C4-2B (cell line): Measurements from ENCODE around the gene KLHL17.
A peak's percentile ranks its signal among the peaks of the same experiment; 100 is the strongest.

Experiments
- H3K27ac ChIP-seq: fragments of 450-650 bp; 2 replicates; pipeline ENCODE4 v1.5.1; 2017
- ZFX ChIP-seq: fragments of 450-650 bp; IDR thresholded peaks from 2 replicates; pipeline ENCODE4 v1.6.1; 2017
- TF ChIP-seq, protein P1 (sequence below): fragments of 450-650 bp; conservative IDR thresholded peaks from 2 replicates; pipeline ENCODE4 v1.5.1; 2017; ENCODE audit warnings: mild to moderate bottlenecking

The KLHL17 gene

DNA sequence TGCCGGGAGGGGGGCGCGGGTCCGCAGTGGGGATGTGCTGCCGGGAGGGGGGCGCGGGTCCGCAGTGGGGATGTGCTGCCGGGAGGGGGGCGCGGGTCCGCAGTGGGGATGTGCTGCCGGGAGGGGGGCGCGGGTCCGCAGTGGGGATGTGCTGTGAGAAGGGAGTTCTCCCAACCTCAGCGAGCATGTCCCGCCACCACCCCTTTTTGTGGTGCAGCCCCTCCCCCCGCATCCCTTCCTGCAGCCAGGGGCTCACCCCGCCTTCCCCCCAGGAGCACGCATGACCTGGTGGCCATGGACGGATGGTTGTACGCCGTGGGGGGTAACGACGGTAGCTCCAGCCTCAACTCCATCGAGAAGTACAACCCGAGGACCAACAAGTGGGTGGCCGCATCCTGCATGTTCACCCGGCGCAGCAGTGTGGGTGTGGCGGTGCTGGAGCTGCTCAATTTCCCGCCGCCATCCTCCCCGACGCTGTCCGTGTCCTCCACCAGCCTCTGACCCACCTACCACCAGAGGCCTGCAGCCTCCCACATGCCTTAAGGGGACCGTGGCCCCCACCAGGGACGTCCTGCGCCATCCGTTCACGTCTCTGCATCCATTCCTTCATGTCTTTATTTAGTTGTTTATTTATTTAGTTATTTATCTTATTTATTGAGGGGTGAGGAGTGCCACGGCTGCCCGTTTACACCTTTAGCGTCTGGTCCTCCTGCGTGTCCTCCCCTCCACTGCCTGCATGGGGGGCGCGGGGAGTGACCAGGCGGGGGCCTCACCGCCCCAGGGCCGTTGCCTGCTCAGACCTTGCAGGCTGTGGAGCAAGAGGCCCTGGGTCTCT is 4.5 kb downstream of the KLHL17 start:
- no peak overlapping the region for H3K27ac ChIP-seq
- no peak for TF ChIP-seq ZFX
- TF ChIP-seq, protein P1, sequence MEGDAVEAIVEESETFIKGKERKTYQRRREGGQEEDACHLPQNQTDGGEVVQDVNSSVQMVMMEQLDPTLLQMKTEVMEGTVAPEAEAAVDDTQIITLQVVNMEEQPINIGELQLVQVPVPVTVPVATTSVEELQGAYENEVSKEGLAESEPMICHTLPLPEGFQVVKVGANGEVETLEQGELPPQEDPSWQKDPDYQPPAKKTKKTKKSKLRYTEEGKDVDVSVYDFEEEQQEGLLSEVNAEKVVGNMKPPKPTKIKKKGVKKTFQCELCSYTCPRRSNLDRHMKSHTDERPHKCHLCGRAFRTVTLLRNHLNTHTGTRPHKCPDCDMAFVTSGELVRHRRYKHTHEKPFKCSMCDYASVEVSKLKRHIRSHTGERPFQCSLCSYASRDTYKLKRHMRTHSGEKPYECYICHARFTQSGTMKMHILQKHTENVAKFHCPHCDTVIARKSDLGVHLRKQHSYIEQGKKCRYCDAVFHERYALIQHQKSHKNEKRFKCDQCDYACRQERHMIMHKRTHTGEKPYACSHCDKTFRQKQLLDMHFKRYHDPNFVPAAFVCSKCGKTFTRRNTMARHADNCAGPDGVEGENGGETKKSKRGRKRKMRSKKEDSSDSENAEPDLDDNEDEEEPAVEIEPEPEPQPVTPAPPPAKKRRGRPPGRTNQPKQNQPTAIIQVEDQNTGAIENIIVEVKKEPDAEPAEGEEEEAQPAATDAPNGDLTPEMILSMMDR: no peak

DNA sequence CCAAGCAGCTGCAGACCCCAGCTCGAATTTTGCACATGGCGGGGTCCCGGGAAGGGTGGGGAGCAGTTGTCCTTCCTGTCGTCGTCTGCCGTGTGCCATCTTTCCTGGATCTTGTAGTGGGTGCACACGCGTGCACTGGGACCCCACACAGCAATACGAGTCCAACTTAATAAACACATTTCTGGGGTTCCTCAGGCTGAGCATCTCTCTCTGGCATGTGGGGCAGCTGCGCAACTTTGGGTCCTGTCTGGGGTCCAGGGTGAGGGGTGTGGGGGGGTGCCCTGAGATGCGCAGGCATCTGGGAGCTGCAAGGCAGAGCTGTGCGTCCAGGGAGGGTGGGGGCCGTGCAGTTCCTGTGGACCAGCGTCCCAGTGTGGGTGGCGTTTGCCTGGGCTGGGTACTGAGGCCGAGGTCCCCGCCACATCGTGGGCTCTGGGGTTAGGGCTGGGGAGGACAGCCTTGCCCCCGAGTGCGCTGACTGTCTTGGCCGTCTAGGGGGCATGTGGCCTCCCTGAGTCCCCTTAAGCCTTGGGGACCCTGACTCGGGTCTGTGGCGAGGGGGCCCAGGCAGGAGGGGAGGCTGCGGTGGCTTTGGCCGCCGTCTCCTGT is 5.2 kb downstream of the KLHL17 start:
- peak overlapping the region; percentile 94 for H3K27ac ChIP-seq
- no peak for TF ChIP-seq ZFX
- TF ChIP-seq, protein P1: no peak

DNA sequence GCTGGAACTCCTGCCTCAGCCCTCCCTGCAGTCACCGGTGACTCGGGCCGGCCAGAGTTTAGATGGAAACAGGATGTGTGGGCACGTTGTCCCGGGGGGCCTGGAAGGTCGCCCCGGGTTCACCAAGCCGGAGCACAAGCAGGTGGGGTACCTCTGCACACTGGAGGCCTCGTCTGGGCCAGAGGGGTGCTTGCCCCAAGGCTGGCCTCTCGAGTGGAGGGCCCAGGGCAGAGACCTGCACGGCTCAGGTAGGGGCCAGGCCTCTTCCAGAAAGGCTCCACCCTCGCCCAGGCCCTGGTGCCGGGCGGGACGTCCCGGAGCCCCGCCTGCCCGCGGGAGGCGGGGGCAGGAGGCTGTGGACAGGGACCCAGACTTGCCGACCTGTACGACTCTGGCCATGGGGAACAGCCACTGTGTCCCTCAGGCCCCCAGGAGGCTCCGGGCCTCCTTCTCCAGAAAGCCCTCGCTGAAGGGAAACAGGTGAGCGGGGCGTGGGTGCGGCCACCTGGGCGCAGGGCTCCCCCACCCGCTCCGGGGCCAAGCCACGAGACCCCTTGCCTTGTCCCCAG is 5.8 kb downstream of the KLHL17 start, which contains the start of gene PLEKHN1:
Gene PLEKHN1, plus strand, starts transcription at position 348 of the 569 bp plus-strand sequence. Its CDS starts 50 bp downstream, at position 398.
- H3K27ac ChIP-seq: peak within 1 kb of the TSS; percentile 94
- TF ChIP-seq, protein P1: no peak
- TF ChIP-seq ZFX: peak; percentile 64; the same call in 1 of the 2 replicates

DNA sequence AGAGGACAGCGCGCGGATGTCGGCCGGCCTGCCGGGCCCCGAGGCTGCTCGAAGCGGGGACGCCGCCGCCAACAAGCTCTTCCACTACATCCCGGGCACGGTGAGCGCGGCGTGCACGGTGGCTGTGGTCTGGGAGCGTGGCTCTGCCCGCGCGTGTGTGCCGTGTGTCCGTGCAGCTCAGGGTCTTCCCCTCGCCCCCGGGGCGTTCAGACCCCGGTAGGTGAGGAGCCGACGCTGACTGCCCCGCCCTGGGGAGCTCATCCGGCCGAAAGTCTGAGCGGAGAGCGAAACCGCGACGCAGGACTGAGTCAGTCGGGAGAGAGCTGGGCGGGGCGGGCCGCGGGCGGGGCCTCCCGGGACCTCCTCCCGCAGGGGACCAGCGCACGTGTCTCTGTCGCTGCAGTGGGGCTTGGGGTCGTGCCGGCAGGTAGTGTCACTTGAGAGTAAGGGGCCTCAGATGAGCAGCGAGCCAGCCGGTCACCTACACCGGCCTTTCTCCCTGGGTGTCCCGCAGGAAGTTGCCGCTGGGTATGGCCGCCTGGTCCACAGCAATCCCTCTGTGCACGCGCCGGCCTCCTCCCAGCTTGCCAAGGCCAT is 6.4 kb downstream of the KLHL17 start:
- peak overlapping the region; percentile 94 for H3K27ac ChIP-seq
- TF ChIP-seq ZFX: 0 out of 2 replicates have a peak, but pooled peaks have one; percentile 37
- TF ChIP-seq, protein P1: no peak

DNA sequence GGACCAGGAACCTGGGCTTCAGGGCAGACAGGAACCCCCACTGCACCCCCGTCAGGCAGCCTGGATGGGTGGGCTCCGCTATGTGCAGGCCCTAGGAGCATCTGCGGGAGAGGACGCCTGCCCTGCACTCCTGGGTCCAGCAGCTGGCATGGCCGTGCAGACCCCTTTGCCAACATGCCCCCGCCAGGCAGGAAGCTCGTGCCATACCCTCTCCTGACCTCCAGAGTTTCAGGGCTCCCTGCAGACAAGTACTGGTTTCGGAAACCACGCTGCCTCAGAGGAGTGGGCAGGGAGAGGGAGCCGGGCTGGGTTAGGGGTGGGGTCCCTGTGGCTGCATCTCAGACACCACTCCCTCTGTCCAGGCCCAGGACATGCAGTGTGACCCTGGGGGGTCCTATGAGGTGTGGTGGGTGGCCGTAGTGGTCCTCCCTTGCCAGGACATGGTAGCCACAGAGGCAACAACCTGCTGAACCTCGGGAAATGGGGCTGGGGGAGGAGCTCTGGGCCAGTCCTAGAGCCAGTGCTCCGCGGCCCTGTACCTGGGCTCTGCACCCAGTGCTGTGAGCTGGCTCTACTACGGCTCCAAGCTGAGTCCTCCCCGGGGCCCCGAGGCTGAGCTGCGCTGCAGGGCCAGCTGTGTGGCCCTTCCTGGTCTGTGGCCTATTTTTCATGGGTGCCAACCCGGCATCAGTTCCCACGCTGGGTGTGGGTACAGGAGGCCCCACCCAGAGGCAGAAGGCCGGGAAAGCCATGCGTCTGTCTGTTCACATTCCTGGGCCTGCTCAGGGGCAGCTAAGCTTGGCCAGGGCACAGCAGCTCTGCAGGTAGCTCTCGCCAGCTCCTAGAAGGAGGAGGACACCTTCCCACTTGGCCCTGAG is 7.3 kb downstream of the KLHL17 start:
- H3K27ac ChIP-seq: peak overlapping the region; percentile 94
- no peak for TF ChIP-seq ZFX
- TF ChIP-seq, protein P1: no peak

DNA sequence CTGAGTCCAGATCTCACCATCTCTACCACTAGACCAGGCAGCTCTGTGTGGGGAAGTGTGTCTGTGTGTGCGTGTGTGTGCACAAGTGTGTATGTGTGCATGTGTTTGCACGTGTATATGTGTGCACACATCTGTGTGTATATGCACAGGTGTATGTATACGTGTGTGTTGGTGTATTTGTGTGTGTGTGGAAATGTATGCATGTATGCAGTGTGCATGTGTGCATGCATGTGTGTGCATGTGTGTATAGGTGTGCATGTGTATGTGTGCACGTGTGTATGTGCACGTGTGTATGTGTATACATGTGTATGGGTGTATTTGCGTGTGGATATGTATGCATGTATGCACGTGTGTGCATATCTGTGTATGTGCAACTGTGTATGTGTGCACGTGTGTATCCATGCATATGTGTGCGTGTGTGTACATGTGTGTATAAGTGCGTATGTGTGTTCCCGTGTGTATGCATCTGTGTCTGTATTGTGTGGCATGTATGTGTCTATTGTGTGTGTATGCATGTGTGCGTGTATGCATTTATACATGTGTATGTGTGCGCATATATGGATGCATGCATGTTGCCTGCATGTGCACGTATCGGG is 9.0 kb downstream of the KLHL17 start:
- no peak for TF ChIP-seq ZFX
- TF ChIP-seq, protein P1: no peak
- H3K27ac ChIP-seq: no peak overlapping the region
